Measurements from ENCODE around the gene CCDC187. TPM values are rescaled to one million over a fixed set of nuclear protein-coding genes. Genes with fewer than 3 reads are reported as not detected.

Gene CCDC187
- total and polyA plus RNA-seq, 4 experiments from 2014 or later: not detected

DNA sequence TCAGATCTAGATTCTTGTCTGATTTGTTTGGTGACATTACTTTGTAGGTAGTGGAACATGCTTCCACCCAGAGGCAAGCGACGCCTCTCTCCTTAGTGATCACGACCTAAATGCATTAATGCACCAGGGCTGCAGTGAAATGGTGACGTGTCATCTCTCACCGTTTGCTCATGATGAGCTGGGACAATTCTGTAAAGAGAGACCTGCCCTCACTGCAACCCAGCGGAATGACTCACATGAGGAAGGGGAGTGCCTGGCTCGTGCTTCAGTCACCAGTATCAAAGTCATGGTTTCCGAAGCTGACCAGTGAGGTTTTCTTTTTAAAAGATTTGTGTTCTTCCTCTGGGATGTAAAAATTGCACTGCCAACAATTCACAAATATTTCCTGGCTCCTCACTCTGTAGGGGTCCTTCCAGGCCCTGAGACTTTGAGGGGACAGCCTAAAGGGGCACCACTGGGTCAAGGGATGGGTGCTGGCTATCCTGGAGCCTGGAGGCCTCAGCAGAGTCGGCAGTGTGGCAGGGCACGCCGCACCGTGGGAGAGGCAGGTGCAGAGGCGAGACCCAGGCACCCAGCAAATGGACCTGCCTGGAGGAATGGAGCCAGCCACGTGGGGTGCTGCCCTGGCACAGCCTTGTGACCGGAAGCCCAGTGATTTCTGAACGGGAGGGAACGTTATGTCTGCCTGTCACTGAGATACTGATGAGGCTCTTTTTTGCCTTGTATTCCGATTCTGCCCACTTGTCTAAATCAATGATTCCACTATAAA lies 75.6 kb downstream of the CCDC187 start:
- H3K4me3 Mint-ChIP-seq: peak overlapping the region in 1 of 8 donors; percentile 21

DNA sequence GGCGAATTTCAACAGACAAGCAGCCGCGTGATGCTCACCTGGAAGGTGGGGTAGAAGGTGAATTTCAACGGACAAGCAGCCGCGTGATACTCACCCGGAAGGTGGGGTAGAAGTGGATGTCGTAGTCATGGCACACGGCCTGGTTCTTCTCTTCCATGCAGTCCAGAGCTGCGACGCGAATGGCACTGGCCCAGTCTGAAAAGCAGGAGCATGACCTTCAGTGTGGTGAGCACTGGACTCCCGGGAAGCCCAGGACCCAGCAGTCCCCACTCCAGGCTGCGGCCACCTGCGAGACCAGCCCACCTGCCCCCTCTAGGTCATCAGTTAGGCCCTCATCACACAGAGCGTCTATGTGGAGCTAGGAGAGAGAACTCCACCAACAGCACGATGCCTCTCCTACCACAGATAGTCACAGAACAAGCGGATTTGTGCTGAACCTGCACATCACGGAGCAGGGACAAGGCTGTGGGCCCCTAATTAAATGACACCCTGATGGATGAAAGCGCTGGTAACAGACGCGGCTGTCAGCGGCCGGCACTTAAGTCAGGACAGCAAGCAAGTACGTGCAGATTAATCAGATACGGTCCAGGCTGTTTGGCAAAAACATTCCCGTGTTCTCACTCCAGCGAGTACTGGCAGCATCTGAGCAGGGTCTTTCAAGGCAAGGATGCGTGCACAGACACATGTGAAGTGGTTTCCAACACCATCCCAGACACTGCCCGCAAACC lies 77.0 kb downstream of the CCDC187 start:
- no peak overlapping the region for H3K4me3 ChIP-seq (ENCODE audit: low read length in 2 of 2)
- no peaks in the 10 kb centered on the region for H3K9me3 ChIP-seq (ENCODE audit: control insufficient read depth in 1 of 2, low read length in 2 of 2)
- Mint-ChIP-seq H3K36me3 (peaks cover 12 to 36% of the 10 kb centered on the region in 2 donors), H3K27ac (peak overlapping the region in 5 of 7 donors; percentile 27 to 99 (median 39)), H3K9me3 (peaks cover 0 to 2% (median 0%) of the 10 kb centered on the region in 8 donors), H3K4me3 (no peak overlapping the region), H3K27me3 (no peaks in the 10 kb centered on the region), H3K4me1 (peaks cover 18 to 54% (median 24%) of the 10 kb centered on the region in 4 donors)
- intact Hi-C loops (cut with micrococcal nuclease): no loop called here
- H3K36me3 ChIP-seq (ENCODE audit: insufficient read depth, low read length): peaks cover 11% of the 10 kb centered on the region
- ChIA-PET POLR2A (ENCODE audit: partially characterized antibody) (no interaction called here), CTCF (ENCODE audit: partially characterized antibody) (interaction anchor here (1.1 kb wide), 1 partner anchor 13 kb away, joined by 3 read pairs; no protein-coding TSS in a partner anchor)
- peaks cover 38% of the 10 kb centered on the region for H3K4me1 ChIP-seq (ENCODE audit: insufficient read depth, low read length)
- peak overlapping the region; percentile 20 for H3K27ac ChIP-seq (ENCODE audit: low read depth, low read length)
- H3K27me3 ChIP-seq (ENCODE audit: insufficient read depth, low read length): no peaks in the 10 kb centered on the region
- no peak for DNase-seq

More for the DNA sequence above, 75.6 kb downstream of the CCDC187 start:
- Mint-ChIP-seq H3K27me3 (no peaks in the 10 kb centered on the region), H3K4me1 (peaks cover 23 to 63% (median 31%) of the 10 kb centered on the region in 4 donors), H3K9me3 (peaks cover 0 to 2% (median 0%) of the 10 kb centered on the region in 8 donors), H3K27ac (peak overlapping the region in 5 of 7 donors; percentile 36 to 88 (median 68)), H3K36me3 (peaks cover 7 to 32% of the 10 kb centered on the region in 2 donors)
- intact Hi-C loops (cut with micrococcal nuclease): no loop called here
- Histone ChIP-seq H3K9me3 (ENCODE audit: control insufficient read depth in 1 of 2, low read length in 2 of 2) (no peaks in the 10 kb centered on the region), H3K4me3 (ENCODE audit: low read length in 2 of 2) (no peak overlapping the region), H3K36me3 (ENCODE audit: insufficient read depth, low read length) (peaks cover 4% of the 10 kb centered on the region), H3K27ac (ENCODE audit: low read depth, low read length) (no peak overlapping the region), H3K4me1 (ENCODE audit: insufficient read depth, low read length) (peaks cover 49% of the 10 kb centered on the region), H3K27me3 (ENCODE audit: insufficient read depth, low read length) (no peaks in the 10 kb centered on the region)
- no peak for DNase-seq
- POLR2A ChIA-PET (ENCODE audit: partially characterized antibody): no interaction called here
- CTCF ChIA-PET (ENCODE audit: partially characterized antibody): no interaction called here

DNA sequence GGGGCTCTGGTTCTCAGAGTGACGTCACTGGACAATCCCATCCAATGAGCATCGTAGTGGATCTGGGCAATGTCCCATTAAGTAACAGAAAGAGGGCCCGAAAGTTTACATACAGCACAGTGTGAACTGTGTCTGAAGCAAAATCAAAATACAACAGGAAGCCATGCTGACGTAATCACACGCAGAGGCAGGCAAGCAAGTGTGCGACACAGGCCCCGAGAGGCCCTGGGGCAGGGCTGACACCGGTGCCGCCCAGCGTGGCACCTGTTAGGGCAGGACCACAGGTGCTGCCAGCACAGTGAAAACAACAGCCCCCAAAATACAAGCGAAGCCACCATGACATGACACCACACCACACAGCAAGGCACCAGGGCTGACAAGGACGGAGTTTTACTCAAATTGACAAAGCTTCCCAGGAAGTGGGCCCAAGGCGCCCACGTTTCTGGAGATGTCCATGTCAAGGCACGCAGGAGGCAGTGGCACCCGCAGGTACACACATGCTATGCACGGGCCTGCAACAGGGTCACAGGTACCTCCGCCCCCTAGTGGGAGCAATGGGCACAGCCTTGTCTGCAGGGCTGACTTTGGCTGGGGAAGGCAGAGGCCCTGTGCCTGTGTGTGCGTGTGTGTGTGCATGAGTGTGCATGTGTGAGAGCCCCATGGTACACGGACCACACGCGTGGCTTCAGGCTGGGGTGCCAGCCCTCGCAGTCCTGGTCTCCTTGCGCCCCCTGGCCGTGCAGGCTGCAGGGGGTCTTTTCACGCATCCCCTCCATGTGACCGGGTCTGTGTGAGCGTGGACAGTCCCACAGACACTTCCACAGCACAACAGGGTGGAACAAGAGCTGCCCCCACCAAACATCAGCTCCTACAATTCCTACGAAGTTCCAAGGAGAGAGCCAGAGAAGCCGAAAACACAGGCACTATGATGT lies 77.9 kb downstream of the CCDC187 start:
- intact Hi-C loops (cut with micrococcal nuclease): no loop called here
- Mint-ChIP-seq H3K9me3 (peaks cover 0 to 2% (median 0%) of the 10 kb centered on the region in 8 donors), H3K27ac (peak overlapping the region; percentile 88 to 99 (median 97)), H3K36me3 (peaks cover 16 to 38% of the 10 kb centered on the region in 2 donors), H3K27me3 (no peaks in the 10 kb centered on the region), H3K4me3 (peak overlapping the region; percentile 37 to 78 (median 70)), H3K4me1 (peaks cover 18 to 51% (median 22%) of the 10 kb centered on the region in 4 donors)
- Histone ChIP-seq H3K4me1 (ENCODE audit: insufficient read depth, low read length) (peaks cover 40% of the 10 kb centered on the region), H3K9me3 (ENCODE audit: control insufficient read depth in 1 of 2, low read length in 2 of 2) (no peaks in the 10 kb centered on the region), H3K27ac (ENCODE audit: low read depth, low read length) (peak overlapping the region; percentile 68), H3K36me3 (ENCODE audit: insufficient read depth, low read length) (peaks cover 19% of the 10 kb centered on the region), H3K4me3 (ENCODE audit: low read length in 2 of 2) (peak overlapping the region in 1 of 2 donors; percentile 2), H3K27me3 (ENCODE audit: insufficient read depth, low read length) (no peaks in the 10 kb centered on the region)
- ChIA-PET CTCF (ENCODE audit: partially characterized antibody) (interaction anchor here (0.6 to 1.5 kb wide), 3 partner anchors 9 to 14 kb away, joined by 3 to 4 read pairs (median 3); no protein-coding TSS in a partner anchor), POLR2A (ENCODE audit: partially characterized antibody) (interaction anchor here (0.6 to 1.3 kb wide), 2 partner anchors 19 to 41 kb away, joined by 3 read pairs; no protein-coding TSS in a partner anchor)
- peak; percentile 73 to 82 (median 77) for DNase-seq

DNA sequence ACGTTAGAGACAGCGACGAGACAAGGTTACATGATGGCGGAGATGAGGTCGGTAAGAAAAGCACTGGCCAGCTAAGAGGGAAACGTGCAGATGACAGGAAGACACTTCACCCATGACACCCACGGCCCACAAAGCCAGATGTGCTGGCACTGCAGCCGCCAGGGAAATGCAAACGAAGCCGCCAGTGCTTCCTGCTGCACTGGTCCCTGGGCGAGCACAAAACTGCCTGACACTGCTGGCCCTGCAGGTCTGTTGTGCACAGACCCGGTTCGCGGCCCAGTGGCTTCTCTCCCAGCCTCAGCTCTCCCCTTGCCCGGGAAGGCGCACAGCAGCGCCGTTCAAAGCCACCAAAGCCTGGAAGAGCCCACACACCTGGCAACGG lies 78.5 kb downstream of the CCDC187 start:
- peaks cover 21% of the 10 kb centered on the region for H3K36me3 ChIP-seq (ENCODE audit: insufficient read depth, low read length)
- Mint-ChIP-seq H3K4me1 (peaks cover 17 to 50% (median 24%) of the 10 kb centered on the region in 4 donors), H3K36me3 (peaks cover 20 to 43% of the 10 kb centered on the region in 2 donors), H3K9me3 (no peaks in the 10 kb centered on the region), H3K27ac (peak overlapping the region; percentile 88 to 99 (median 97)), H3K4me3 (peak overlapping the region; percentile 37 to 78 (median 72)), H3K27me3 (no peaks in the 10 kb centered on the region)
- H3K4me3 ChIP-seq (ENCODE audit: low read length in 2 of 2): peak overlapping the region in 1 of 2 donors; percentile 2
- H3K27me3 ChIP-seq (ENCODE audit: insufficient read depth, low read length): no peaks in the 10 kb centered on the region
- DNase-seq: peak in 2 of 5 donors; percentile 58 to 68
- CTCF ChIA-PET (ENCODE audit: partially characterized antibody): interaction anchor here (0.6 to 1.5 kb wide), 4 partner anchors 8 to 20 kb away, joined by 3 to 6 read pairs (median 4); no protein-coding TSS in a partner anchor
- peaks cover 46% of the 10 kb centered on the region for H3K4me1 ChIP-seq (ENCODE audit: insufficient read depth, low read length)
- no peaks in the 10 kb centered on the region for H3K9me3 ChIP-seq (ENCODE audit: control insufficient read depth in 1 of 2, low read length in 2 of 2)
- peak overlapping the region; percentile 68 for H3K27ac ChIP-seq (ENCODE audit: low read depth, low read length)
- POLR2A ChIA-PET (ENCODE audit: partially characterized antibody): interaction anchor here (0.6 to 1.3 kb wide), 4 partner anchors 19 to 42 kb away, joined by 3 read pairs; partner anchors contain the start of gene QSOX2
- intact Hi-C loops (cut with micrococcal nuclease): no loop called here

DNA sequence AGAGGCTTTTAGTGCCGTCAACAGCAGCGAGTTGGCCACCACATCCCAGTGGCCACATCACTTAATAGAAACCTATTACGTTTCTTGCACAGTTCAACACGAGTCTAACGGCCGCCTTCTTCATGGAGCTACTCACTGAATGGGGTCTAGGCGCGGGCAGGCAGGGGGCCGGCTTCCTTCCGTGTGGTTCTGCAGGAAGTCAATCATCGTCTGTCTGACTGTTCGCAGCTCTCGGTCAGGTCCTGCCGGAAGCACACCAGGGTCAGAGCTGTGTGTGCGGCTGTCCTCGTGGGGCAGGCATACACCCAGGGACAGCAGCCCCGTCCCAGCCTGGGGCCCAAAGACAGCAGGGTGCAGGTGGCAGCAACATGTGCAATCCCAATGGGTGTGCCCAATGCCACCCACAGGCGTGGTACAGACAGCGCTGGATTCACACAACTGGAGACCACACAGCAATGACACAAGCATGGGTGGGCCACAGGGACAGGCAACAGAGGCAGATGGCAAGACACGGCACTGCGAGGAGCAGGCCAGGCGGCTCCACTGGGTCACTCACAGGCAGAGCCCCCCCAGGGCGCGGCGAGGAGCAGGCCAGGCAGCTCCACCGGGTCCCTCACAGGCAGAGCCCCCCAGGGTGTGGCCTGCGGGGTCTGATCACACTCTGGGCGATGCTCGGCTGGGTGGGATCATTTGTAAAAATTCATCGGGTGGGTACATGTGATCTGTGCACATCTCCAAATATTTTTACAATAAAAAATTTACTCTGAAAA lies 79.8 kb downstream of the CCDC187 start:
- intact Hi-C loops (cut with micrococcal nuclease): no loop called here
- Histone ChIP-seq H3K27ac (ENCODE audit: low read depth, low read length) (peak overlapping the region; percentile 68), H3K4me1 (ENCODE audit: insufficient read depth, low read length) (peaks cover 51% of the 10 kb centered on the region), H3K36me3 (ENCODE audit: insufficient read depth, low read length) (peaks cover 21% of the 10 kb centered on the region), H3K4me3 (ENCODE audit: low read length in 2 of 2) (no peak overlapping the region), H3K9me3 (ENCODE audit: control insufficient read depth in 1 of 2, low read length in 2 of 2) (no peaks in the 10 kb centered on the region), H3K27me3 (ENCODE audit: insufficient read depth, low read length) (no peaks in the 10 kb centered on the region)
- H3K27ac Mint-ChIP-seq: peak overlapping the region; percentile 51 to 98 (median 85)
- peaks cover 16 to 54% (median 26%) of the 10 kb centered on the region in 4 donors for H3K4me1 Mint-ChIP-seq
- CTCF ChIA-PET (ENCODE audit: partially characterized antibody): interaction anchor here (1.1 to 1.5 kb wide), 3 partner anchors 9 to 21 kb away, joined by 3 to 6 read pairs (median 4); no protein-coding TSS in a partner anchor
- POLR2A ChIA-PET (ENCODE audit: partially characterized antibody): interaction anchor here (1.1 kb wide), 2 partner anchors 22 to 43 kb away, joined by 3 to 5 read pairs; partner anchors contain the start of gene QSOX2
- H3K9me3 Mint-ChIP-seq: no peaks in the 10 kb centered on the region
- DNase-seq: no peak
- H3K27me3 Mint-ChIP-seq: no peaks in the 10 kb centered on the region
- peak overlapping the region in 3 of 8 donors; percentile 17 to 75 (median 52) for H3K4me3 Mint-ChIP-seq
- H3K36me3 Mint-ChIP-seq: peaks cover 24 to 47% of the 10 kb centered on the region in 2 donors

DNA sequence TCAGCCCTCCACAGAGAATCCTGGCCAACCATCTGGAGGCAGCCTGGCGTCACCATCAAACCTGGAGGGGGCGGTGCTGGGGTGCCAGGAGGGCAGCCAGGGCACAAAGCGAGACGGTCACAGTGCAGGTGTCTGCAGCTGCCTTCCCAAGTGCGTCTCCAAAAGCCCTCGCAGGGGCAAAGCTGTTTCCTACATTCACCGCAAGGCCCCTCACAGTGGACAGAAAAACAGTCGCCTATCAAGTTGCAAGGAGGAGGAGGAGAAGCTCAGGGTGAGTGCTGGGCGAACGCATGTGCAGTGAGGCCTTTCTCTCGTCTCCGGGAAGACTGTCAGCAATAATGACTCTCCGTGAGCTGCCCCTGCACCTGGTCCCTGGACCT lies 81.0 kb downstream of the CCDC187 start:
- peak overlapping the region in 1 of 7 donors; percentile 86 for H3K27ac Mint-ChIP-seq
- intact Hi-C loops (cut with micrococcal nuclease): no loop called here
- H3K4me3 ChIP-seq (ENCODE audit: low read length in 2 of 2): no peak overlapping the region
- no peak for DNase-seq
- POLR2A ChIA-PET (ENCODE audit: partially characterized antibody): no interaction called here
- peaks cover 27 to 50% of the 10 kb centered on the region in 2 donors for H3K36me3 Mint-ChIP-seq
- peaks cover 51% of the 10 kb centered on the region for H3K4me1 ChIP-seq (ENCODE audit: insufficient read depth, low read length)
- H3K4me1 Mint-ChIP-seq: peaks cover 15 to 49% (median 24%) of the 10 kb centered on the region in 4 donors
- peaks cover 25% of the 10 kb centered on the region for H3K36me3 ChIP-seq (ENCODE audit: insufficient read depth, low read length)
- no peak overlapping the region for H3K4me3 Mint-ChIP-seq
- no peaks in the 10 kb centered on the region for H3K9me3 Mint-ChIP-seq
- H3K27me3 Mint-ChIP-seq: no peaks in the 10 kb centered on the region
- no peak overlapping the region for H3K27ac ChIP-seq (ENCODE audit: low read depth, low read length)
- no peaks in the 10 kb centered on the region for H3K9me3 ChIP-seq (ENCODE audit: control insufficient read depth in 1 of 2, low read length in 2 of 2)
- H3K27me3 ChIP-seq (ENCODE audit: insufficient read depth, low read length): no peaks in the 10 kb centered on the region
- CTCF ChIA-PET (ENCODE audit: partially characterized antibody): no interaction called here

Measured in CD4-positive, alpha-beta memory T cell (primary cell).